Stomach (tissue), 9 donors: ENCODE measurements around the gene DEPDC4. TPM values are rescaled to one million over a fixed set of nuclear protein-coding genes. Genes with fewer than 3 reads are reported as not detected.
"Not testable (repeated sequence)": the region's sequence is repeated elsewhere in the genome, so short reads cannot be mapped to it uniquely, and the experiment has no call there.

Experiments
- DNase-seq, 2 donors: peaks; one replicate each; pipeline versions ENCODE4 v3.0.0 to v3.0.0-alpha.2; 2013 to 2019
- H3K27ac ChIP-seq, 5 donors: fragments of 200-600 bp in 4 of 5; sonication (generic) in 4 of 5; one replicate each; pipeline ENCODE4 v1.5.1; 2013 to 2019; ENCODE audit warnings: mild to moderate bottlenecking in 1 of 5, moderate library complexity in 1 of 5
- H3K27me3 ChIP-seq, 3 donors: fragments of 200-600 bp; sonication (generic); one replicate each; pipeline ENCODE4 v1.5.1; 2017 to 2019; ENCODE audit warnings: mixed run types in 1 of 3
- H3K36me3 ChIP-seq, 4 donors: fragments of 200-600 bp; sonication (generic); 1 replicate in 3 of 4; 2 replicates in 1 of 4; pipeline ENCODE4 v1.5.1; 2016 to 2019
- H3K4me1 ChIP-seq, 4 donors: fragments of 200-600 bp; sonication (generic); one replicate each; pipeline ENCODE4 v1.5.1; 2016 to 2019
- H3K4me3 ChIP-seq, 4 donors: fragments of 200-600 bp; sonication (generic) in 3 of 4; one replicate each; pipeline ENCODE4 v1.5.1; 2016 to 2019; ENCODE audit warnings: mild to moderate bottlenecking in 1 of 4
- H3K9me3 ChIP-seq, 4 donors: fragments of 200-600 bp; sonication (generic); one replicate each; pipeline ENCODE4 v1.5.1; 2016 to 2019
- EP300 ChIP-seq: sonication (generic); formaldehyde crosslinking; IDR thresholded peaks from one replicate; pipeline ENCODE4 v1.6.1; 2017; ENCODE audit warnings: antibody characterized with exemption
- POLR2A ChIP-seq, 4 donors: fragments of 450-650 bp; IDR thresholded peaks; one replicate each; pipeline ENCODE4 v1.6.1; 2016; ENCODE audit warnings: antibody characterized with exemption in 4 of 4, control low read depth in 2 of 4, mild to moderate bottlenecking in 1 of 4, moderate library complexity in 1 of 4
- POLR2AphosphoS5 ChIP-seq, 3 donors: sonication (generic); formaldehyde crosslinking; IDR thresholded peaks; one replicate each; pipeline ENCODE4 v1.6.1; 2016; ENCODE audit warnings: antibody characterized with exemption in 3 of 3
- WGBS, 5 donors: extraction: QIAGEN DNeasy Blood & Tissue Kit in 3 of 5; methylation state at CpG; one replicate each; pipeline versions ENCODE4 v1.1.5 to v1.1.7; 2013 to 2018; 5-methylcytosine and 5-hydroxymethylcytosine counted together
- intact Hi-C: fragments of 100-400 bp; cut with DNase I; formaldehyde crosslinking; loops from one replicate; pipeline ENCODE4 v1.15.1; 2023; ENCODE audit warnings: low total_unique reads
- polyA plus RNA-seq, 3 donors: library from polyadenylated mRNA; stranded (reverse); fragments of 200-250 nt; gene quantifications; one replicate each; pipeline ENCODE4 v1.2.3, GENCODE V29; 2013
- total RNA-seq, 5 donors: library from RNA; depleted of rRNA; stranded (reverse); fragments of >200 nt; gene quantifications; one replicate each; pipeline versions ENCODE4 v1.1.0 to v1.2.3, GENCODE V29; 2014 to 2016
- TF ChIP-seq, protein P1 (sequence below), 7 experiments: fragments of 450-650 bp in 4 of 7; fragments of 200-600 bp in 3 of 7; sonication (generic) in 3 of 7; IDR thresholded peaks; one replicate each; pipeline ENCODE4 v1.5.1; 2016 to 2019; ENCODE audit warnings: antibody characterized with exemption in 7 of 7, control low read depth in 2 of 7, mild to moderate bottlenecking in 1 of 7
- donor health status: healthy with polysubstance abuse.
- donor health status: Bipolar disorder and iron deficiency.
- donor health status: healthy.

The DEPDC4 gene
- total and polyA plus RNA-seq, 8 donors, result 0.48 to 3.1 (median 0.55) TPM; not detected in 3

DNA sequence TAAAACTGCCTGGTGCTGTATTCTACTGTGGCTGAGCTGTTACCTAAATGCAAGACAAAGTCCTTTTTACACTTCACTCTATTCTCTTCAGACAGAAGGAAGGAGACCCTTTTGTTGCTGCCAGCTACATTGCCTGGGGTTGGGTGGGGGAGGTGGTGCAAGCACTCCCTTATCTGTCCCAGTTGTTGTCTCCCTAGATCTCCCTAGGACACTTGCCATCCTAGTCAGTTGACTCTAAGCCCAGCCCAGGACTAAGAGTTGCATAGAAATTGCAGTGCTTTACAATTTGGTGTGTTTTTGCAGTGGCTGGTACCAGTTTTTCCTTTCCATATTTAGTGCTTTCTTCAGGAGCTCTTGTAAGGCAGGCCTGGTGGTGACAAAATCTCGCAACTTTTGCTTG, 35.2 kb upstream of the DEPDC4 start:
- H3K27me3 ChIP-seq, result no peaks in the 10 kb centered on the region
- peaks cover 27 to 83% (median 72%) of the 10 kb centered on the region in 4 donors for H3K36me3 ChIP-seq
- no peaks in the 10 kb centered on the region for H3K4me1 ChIP-seq
- intact Hi-C loops, result no loop called here
- peaks cover 0 to 10% (median 2%) of the 10 kb centered on the region in 4 donors for H3K9me3 ChIP-seq
- WGBS, 5 donors, result 91 to 100% (median 95%) methylated on average over 1 of the region's 1 CpG
- no peak overlapping the region for H3K27ac ChIP-seq
- TF ChIP-seq POLR2A (IDR thresholded peaks at IDR 0.05) (no peak), EP300 (no peak), POLR2AphosphoS5 (IDR thresholded peaks at IDR 0.05) (no peak)
- TF ChIP-seq, protein P1, sequence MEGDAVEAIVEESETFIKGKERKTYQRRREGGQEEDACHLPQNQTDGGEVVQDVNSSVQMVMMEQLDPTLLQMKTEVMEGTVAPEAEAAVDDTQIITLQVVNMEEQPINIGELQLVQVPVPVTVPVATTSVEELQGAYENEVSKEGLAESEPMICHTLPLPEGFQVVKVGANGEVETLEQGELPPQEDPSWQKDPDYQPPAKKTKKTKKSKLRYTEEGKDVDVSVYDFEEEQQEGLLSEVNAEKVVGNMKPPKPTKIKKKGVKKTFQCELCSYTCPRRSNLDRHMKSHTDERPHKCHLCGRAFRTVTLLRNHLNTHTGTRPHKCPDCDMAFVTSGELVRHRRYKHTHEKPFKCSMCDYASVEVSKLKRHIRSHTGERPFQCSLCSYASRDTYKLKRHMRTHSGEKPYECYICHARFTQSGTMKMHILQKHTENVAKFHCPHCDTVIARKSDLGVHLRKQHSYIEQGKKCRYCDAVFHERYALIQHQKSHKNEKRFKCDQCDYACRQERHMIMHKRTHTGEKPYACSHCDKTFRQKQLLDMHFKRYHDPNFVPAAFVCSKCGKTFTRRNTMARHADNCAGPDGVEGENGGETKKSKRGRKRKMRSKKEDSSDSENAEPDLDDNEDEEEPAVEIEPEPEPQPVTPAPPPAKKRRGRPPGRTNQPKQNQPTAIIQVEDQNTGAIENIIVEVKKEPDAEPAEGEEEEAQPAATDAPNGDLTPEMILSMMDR (IDR thresholded peaks at IDR 0.05), result no peak
- no peak for DNase-seq
- no peak overlapping the region for H3K4me3 ChIP-seq

DNA sequence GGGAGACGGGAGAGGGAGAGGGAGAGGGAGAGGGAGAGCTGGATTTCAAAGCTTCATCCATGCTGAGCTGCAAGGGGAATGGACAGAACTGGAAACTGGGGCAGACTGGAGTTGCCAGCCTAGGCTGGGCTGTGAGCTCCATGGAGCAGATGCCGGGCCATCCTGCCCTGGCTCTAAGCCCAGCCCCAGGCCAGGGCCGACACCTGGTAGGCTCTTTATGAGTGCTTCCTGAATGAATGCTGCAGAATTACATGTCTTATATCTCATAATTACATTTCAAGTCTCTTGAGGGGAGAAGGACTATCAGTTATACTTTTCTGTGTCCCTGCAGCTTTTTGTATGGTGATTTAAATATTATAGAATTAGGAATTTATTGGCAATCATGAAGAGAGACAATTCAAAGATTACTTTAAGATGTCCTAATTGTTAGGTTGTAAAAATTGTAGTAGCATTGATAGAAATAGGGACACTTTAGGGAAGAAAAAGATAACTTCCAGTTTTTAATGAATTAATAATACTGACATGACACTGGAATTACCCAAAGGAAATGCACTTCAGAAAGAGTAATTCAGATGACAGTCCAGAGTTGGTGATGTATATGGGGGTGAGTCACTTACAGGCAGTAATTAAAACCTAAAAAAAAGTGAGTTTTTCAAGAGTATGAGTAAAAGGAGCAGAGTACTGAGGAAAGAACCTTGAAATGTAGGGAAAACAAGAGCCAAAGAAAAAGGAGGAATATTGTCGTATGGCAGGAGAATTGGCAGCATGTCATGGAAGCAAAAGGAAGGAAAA, 29.1 kb upstream of the DEPDC4 start:
- peaks cover 13 to 71% (median 54%) of the 10 kb centered on the region in 4 donors for H3K36me3 ChIP-seq
- no peaks in the 10 kb centered on the region for H3K4me1 ChIP-seq
- H3K9me3 ChIP-seq, result no peaks in the 10 kb centered on the region
- TF ChIP-seq, protein P1 (IDR thresholded peaks at IDR 0.05), result no peak
- no peak for TF ChIP-seq POLR2AphosphoS5 (IDR thresholded peaks at IDR 0.05)
- no peak for TF ChIP-seq EP300
- TF ChIP-seq POLR2A (IDR thresholded peaks at IDR 0.05), result no peak
- H3K4me3 ChIP-seq, result no peak overlapping the region
- no peak overlapping the region for H3K27ac ChIP-seq
- H3K27me3 ChIP-seq, result no peaks in the 10 kb centered on the region
- 83 to 90% (median 87%) methylated on average over 4 of the region's 4 CpGs for WGBS, 5 donors
- DNase-seq, result no peak
- intact Hi-C loops, result no loop called here

DNA sequence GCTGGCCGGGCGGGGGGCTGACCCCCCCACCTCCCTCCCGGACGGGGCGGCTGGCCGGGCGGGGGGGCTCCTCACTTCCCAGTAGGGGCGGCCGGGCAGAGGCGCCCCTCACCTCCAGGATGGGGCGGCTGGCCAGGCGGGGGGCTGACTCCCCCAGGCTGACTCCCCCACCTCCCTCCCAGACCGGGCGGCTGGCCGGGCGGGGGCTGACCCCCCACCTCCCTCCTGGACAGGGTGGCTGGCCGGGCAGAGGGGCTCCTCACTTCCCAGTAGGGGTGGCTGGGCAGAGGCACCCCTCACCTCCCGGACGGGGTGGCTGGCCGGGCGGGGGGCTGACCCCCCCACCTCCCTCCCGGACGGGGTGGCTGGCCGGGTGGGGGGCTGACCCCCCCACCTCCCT, 27.5 kb upstream of the DEPDC4 start:
- 96 to 100% methylated on average over 5 to 19 of the region's 24 CpGs; no CpG with 5 or more reads in 3 of the 5 donors for WGBS, 5 donors
- intact Hi-C loops, H3K27ac ChIP-seq, DNase-seq, H3K9me3 ChIP-seq, H3K4me1 ChIP-seq, H3K27me3 ChIP-seq, H3K4me3 ChIP-seq: not testable (repeated sequence)
- H3K36me3 ChIP-seq, result peaks cover 13 to 57% (median 41%) of the 10 kb centered on the region in 4 donors

DNA sequence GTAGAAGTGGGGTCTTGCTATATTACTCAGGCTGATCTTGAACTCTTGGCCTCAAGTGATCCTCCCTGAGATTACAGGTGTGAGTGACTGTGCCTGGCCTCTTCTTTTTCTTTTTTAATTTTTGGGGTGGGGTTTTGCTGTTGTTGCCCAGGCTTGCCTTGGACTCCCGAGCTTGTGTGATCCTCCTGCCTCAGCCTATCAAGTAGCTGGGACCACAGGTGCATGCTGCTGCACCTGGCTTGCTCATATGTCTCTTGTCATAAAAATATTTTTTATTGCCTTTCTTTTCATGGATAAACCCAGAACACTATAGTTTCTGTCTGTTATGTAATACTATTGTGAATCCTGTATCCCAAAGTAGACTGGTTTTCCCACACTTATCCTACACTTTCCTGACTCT, 26.1 kb upstream of the DEPDC4 start:
- Histone ChIP-seq H3K4me1 (peaks cover 0 to 9% (median 0%) of the 10 kb centered on the region in 4 donors), H3K36me3 (peaks cover 0 to 43% (median 29%) of the 10 kb centered on the region in 4 donors), H3K27me3 (no peaks in the 10 kb centered on the region), H3K27ac (no peak overlapping the region), H3K9me3 (no peaks in the 10 kb centered on the region), H3K4me3 (no peak overlapping the region)
- WGBS, 5 donors, result 81 to 100% (median 93%) methylated on average over 1 of the region's 1 CpG
- no peak for DNase-seq
- intact Hi-C loops, result no loop called here
- no peak for TF ChIP-seq EP300
- TF ChIP-seq, protein P1 (IDR thresholded peaks at IDR 0.05), result no peak
- TF ChIP-seq POLR2AphosphoS5 (IDR thresholded peaks at IDR 0.05), result no peak
- TF ChIP-seq POLR2A (IDR thresholded peaks at IDR 0.05), result no peak

DNA sequence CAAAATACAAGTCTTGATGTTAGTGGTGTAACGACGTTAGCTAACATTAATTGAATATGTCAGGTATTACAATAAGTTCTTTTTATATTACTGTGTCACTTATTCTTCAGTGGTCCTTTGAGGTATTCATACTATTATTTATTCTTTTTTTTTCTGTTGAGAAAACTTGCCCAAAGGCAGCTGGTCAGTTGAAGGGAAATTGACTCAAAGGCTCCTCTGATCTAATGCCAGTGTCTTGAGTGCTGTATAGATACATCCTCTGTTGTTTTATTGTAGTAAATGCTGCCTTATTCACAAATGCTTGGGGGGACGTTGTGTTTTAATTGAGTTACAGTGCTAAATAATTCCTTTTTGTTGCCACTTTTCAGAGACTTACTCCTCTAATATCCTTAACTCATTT, 23.1 kb upstream of the DEPDC4 start:
- Histone ChIP-seq H3K4me3 (no peak overlapping the region), H3K4me1 (peaks cover 0 to 9% (median 0%) of the 10 kb centered on the region in 4 donors), H3K36me3 (peaks cover 5 to 41% (median 26%) of the 10 kb centered on the region in 4 donors), H3K9me3 (no peaks in the 10 kb centered on the region), H3K27ac (no peak overlapping the region), H3K27me3 (no peaks in the 10 kb centered on the region)
- TF ChIP-seq POLR2AphosphoS5 (IDR thresholded peaks at IDR 0.05), result no peak
- TF ChIP-seq EP300, result no peak
- no peak for TF ChIP-seq POLR2A (IDR thresholded peaks at IDR 0.05)
- TF ChIP-seq, protein P1 (IDR thresholded peaks at IDR 0.05), result no peak
- 81 to 95% (median 92%) methylated on average over 3 of the region's 3 CpGs for WGBS, 5 donors
- no peak for DNase-seq
- intact Hi-C loops, result no loop called here
